ENCODE data around the gene ITSN1.
"Not testable (repeated sequence)": the region's sequence is repeated elsewhere in the genome, so short reads cannot be mapped to it uniquely, and the experiment has no call there.

The ITSN1 gene

DNA sequence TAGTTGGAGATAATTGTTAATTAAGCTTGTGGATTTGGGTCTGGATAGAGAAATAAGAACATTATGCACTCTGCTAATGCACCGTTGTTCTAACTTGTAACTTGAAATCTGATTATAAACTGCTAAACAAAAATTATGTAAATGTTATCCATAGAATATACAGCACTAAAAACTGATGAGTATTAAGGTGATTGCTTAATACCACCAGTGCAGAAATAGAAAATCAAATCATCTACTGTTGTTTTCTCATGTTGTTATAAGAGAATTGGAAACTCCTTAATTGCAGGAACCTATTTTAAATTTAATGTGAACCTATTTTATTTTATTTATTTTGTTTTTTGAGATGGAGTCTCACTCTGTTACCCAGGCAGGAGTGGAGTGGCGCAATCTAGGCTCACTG lies 125.7 kb downstream of the ITSN1 start:
- no peak for DNase-seq (ENCODE audit: low read depth in 2 of 2)

GRCh38 chr21:33769057-33769456 lies 126.8 kb downstream of the ITSN1 start:
- no peak for DNase-seq (ENCODE audit: low read depth in 2 of 2)

- DNase-seq (ENCODE audit: low read depth in 2 of 2) = no peak
Observed at GRCh38 chr21:33770542-33770941, 128.2 kb downstream of the ITSN1 start.

GRCh38 chr21:33771976-33772375 lies 129.7 kb downstream of the ITSN1 start:
- no peak for DNase-seq (ENCODE audit: low read depth in 2 of 2)

GRCh38 chr21:33774551-33774950 lies 132.2 kb downstream of the ITSN1 start:
- DNase-seq (ENCODE audit: low read depth in 2 of 2) = no peak

DNA sequence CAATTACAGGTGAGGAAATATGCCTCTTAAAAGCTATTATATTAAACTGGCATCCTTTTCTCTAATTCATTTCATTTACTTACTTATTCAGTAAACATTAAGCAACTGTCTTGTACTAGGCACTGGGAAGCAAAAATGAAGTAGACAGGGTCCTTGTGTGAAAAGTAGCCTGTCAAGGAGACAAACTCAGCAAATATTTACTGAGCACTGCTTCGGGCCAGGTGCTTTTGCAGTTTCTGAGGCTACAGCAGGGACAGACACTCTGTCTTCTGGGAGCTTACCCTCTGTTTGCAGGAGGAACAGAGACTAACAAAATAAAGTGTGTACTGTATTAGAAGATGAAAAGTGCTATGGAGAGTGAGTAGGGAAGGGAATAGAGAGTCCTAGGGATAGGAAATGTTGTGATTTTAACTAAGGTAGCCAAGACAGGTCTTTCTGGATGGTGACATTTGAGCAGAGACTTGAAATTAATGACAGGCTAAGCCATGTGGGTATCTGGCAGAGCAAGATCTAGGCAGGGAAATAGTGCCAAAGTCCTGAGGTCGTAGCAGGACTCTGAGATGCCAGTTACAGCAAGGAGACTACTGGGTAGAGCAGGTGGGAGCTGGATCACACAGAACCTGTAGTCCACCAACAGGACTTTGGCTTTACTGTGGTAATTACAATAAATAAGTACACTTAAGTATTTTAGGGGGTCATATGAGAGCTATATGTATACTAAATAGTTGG lies 133.0 kb downstream of the ITSN1 start:
- no peak for DNase-seq (ENCODE audit: low read depth in 2 of 2)

- DNase-seq (ENCODE audit: low read depth in 2 of 2) = no peak
Observed at GRCh38 chr21:33780631-33781030, 138.3 kb downstream of the ITSN1 start.

DNA sequence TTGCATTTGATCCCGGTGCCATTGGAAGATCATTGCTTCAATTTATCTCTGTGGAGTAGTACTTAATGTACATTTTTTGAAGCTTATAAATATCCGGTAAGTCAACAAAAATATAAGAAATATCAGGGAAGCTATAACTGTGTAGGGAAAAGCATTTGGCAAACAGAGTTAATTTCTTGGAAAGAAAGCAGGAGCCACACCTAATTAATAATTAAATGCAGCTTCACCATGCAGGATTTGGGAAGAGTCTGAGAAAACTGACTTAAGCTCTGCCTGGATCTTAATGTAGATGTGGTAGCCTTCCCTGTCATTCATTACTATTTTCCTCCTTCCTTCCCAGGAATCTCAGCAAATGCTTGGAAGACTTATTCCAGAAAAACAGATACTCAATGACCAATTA lies 138.8 kb downstream of the ITSN1 start:
- DNase-seq (ENCODE audit: low read depth in 2 of 2) = no peak

- DNase-seq (ENCODE audit: low read depth in 2 of 2) = no peak
Observed at GRCh38 chr21:33783187-33783979, 141.1 kb downstream of the ITSN1 start.

- no peak for DNase-seq (ENCODE audit: low read depth in 2 of 2)
Observed at GRCh38 chr21:33787431-33787830, 145.1 kb downstream of the ITSN1 start.

DNA sequence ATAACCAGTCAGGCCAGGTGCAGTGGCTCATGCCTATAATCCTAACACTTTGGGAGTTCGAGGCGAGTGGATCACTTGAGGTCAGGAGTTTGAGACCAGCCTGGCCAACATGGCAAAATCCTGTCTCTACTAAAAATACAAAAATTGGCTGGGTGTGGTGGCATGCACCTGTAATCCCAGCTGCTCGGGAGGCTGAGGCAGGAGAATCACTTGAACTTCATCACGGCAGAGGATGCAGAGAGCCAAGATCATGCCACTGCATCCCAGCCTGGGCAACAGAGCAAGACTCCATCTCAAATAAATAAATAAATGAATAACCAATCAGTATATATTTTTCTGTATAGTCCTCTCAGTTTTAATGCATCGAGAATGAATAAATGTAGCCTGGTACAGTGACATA lies 146.1 kb downstream of the ITSN1 start:
- not testable (repeated sequence) for DNase-seq (ENCODE audit: low read depth in 2 of 2)

GRCh38 chr21:33789697-33790096 lies 147.4 kb downstream of the ITSN1 start:
- no peak for DNase-seq (ENCODE audit: low read depth in 2 of 2)

- no peak for DNase-seq (ENCODE audit: low read depth in 2 of 2)
Observed at GRCh38 chr21:33791073-33791472, 148.8 kb downstream of the ITSN1 start.

DNA sequence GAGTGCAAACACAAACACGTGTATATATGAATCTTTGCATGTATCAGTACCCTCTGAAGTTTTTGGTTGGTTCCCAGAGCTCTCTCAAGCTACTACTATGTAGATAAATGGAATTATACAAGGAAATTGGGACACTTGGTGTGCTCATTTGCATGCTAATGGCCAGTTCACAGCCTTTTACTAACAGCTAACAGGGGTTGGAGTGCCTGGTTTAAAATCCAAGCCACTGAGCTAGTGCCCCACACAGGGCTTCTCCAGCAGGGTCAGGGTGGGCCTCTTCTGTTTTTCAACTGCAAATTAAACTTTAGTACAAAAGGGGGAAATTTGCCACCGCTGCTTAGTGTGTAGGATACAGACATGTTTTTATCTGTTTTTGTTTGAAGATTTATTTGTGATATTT lies 152.3 kb downstream of the ITSN1 start:
- DNase-seq (ENCODE audit: low read depth in 2 of 2) = no peak

GRCh38 chr21:33797565-33797964 lies 155.3 kb downstream of the ITSN1 start:
- no peak for DNase-seq (ENCODE audit: low read depth in 2 of 2)

- no peak for DNase-seq (ENCODE audit: low read depth in 2 of 2)
Observed at GRCh38 chr21:33799378-33800090, 157.2 kb downstream of the ITSN1 start.

GRCh38 chr21:33800753-33801423 lies 158.6 kb downstream of the ITSN1 start:
- no peak for DNase-seq (ENCODE audit: low read depth in 2 of 2)

DNA sequence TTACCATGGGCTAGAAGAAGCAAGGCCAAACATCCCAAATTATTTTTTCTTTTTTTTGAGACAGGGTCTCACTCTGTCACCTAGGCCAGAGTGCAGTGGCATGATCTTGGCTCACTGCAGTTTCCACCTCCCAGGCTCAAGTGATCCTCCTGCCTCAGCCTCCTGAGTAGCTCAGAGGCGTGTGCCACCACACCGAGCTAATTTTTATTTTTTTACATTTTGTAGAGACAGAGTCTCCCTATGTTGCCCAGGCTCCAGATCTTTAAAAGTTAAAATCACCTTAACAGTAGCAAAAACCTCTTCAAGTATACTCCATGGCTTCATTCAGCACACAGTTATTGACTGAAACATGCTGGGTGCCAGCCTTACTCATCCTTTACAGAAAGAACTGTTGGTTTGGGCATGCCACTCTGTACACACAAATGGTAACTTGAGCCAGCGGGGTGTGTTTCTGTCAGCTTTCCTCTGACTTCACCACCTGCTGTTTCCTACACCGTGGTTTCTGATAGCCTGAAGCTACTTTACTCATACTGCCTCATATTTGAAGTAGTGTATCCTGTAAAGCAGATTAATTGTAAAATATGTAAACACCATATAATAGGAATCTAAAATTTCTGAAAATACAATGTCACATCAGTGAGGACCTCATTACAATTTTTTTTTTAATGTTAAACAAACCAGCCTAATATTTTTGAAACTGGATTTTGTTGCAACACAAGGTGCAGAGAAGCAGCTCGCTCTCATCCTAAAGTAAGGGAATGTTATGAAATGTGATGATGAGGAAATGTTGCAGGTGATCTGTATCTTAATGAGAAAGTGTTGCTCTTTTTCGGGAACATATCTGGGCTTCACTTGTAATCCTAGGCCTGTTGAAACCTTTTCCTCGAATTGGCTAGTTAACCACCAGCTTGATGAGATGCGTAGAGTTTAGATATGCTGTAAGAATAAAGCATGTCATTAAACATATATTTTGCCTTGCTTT lies 159.4 kb downstream of the ITSN1 start:
- no peak for DNase-seq (ENCODE audit: low read depth in 2 of 2)

DNA sequence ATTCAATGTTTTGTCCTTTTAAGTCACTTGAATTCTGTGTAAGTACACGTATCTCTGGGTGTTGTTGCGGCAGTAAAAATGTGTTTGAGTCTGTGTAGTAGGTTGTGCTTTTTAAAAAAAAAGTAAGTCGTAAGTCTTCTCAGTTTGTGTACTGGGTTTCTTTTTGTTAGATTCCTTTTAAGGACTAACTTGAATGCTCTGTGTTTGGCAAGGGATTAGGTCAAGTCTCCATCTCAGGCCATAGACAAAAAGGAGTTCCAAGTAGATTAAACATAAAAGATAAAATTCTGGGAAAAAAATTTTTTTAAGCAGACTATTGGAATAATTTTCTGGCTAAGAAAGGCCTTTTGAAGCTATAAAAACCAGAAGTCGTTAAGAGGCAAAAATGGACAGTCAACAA lies 160.2 kb downstream of the ITSN1 start:
- DNase-seq (ENCODE audit: low read depth in 2 of 2) = no peak

DNA sequence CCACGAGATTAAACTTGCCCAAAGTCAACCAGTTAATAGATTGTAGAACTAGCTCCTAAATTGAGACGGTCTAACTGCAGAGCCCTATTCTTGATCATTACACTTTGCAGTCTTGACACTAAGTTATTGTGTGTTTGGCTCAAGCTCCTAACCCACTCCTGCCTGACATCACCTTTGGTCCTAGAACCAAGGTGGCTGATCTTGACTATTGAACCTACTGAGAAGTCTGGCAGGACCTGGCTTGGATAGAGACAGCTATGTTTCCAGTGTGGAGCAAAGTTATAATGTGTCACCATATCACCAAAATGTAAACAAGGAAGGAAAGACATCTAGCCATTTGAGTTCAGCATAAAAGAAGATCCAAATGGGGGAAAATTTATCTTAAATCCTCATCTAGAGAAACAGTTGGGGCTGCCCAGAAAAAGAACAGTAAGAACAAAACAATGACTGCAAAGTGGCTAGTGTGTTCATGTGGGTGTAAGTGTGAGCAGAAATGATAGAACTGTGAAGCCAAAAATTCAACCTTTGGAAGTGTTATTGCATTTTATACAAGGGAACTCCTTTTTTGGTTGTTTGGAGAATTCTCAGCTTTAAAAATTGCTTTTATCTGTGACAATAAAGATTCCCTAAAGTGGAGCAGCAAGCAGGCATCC lies 166.5 kb downstream of the ITSN1 start:
- no peak for DNase-seq (ENCODE audit: low read depth in 2 of 2)
